HepG2 (cell line): ENCODE data around the gene SLC44A4. TPM values are rescaled to one million over a fixed set of nuclear protein-coding genes. Genes with fewer than 3 reads are reported as not detected.
A peak's percentile ranks its signal among the peaks of the same experiment; 100 is the strongest.

ENCODE experiments used
- ARHGAP35 ChIP-seq: sonication (generic); formaldehyde crosslinking; IDR thresholded peaks from 2 replicates; pipeline ENCODE4 v1.9.0; 2022; ENCODE audit warnings: mild to moderate bottlenecking, inconsistent platforms, moderate library complexity, missing genetic modification reagents, borderline replicate concordance
- ATF7-NPFF ChIP-seq: sonication (generic); formaldehyde crosslinking; IDR thresholded peaks from 2 replicates; pipeline ENCODE4 v1.8.1; 2023; ENCODE audit warnings: mild to moderate bottlenecking, low read depth, missing genetic modification reagents, moderate library complexity
- BHLHE40 ChIP-seq: IDR thresholded peaks from 2 replicates; pipeline ENCODE4 v1.6.1; 2011; ENCODE audit warnings: low read length, improper control_type of control experiment
- BRD4 ChIP-seq: sonication (generic); formaldehyde crosslinking; IDR thresholded peaks from 2 replicates; pipeline ENCODE4 v1.4.0; 2020; ENCODE audit warnings: missing genetic modification reagents
- E2F5 ChIP-seq: sonication (generic); formaldehyde crosslinking; conservative IDR thresholded peaks from 2 replicates; pipeline ENCODE4 v1.4.0; 2020; ENCODE audit warnings: missing genetic modification reagents
- GFI1 ChIP-seq: sonication (generic); formaldehyde crosslinking; IDR thresholded peaks from 2 replicates; pipeline ENCODE4 v1.5.0; 2020; ENCODE audit warnings: missing genetic modification reagents, mild to moderate bottlenecking, borderline replicate concordance
- HDAC2 ChIP-seq: sonication (generic); formaldehyde crosslinking; IDR thresholded peaks from 2 replicates; pipeline ENCODE4 v1.4.0; 2020; ENCODE audit warnings: missing genetic modification reagents
- HNF4A ChIP-seq: sonication (generic); formaldehyde crosslinking; IDR thresholded peaks from 2 replicates; pipeline ENCODE4 v1.4.0; 2020; ENCODE audit warnings: missing genetic modification reagents
- MAZ ChIP-seq, 2 experiments: sonication (generic) in 1 of 2; formaldehyde crosslinking in 1 of 2; IDR thresholded peaks; 2 replicates each; pipeline versions ENCODE4 v1.5.0 to v1.6.1; 2012 to 2020; ENCODE audit warnings: low read depth in 2 of 2, mild to moderate bottlenecking in 2 of 2, borderline replicate concordance in 1 of 2, improper control_type of control experiment in 1 of 2, low read length in 1 of 2, missing genetic modification reagents in 1 of 2, moderate library complexity in 1 of 2
- MBNL3 ChIP-seq: fragments of 250-450 bp; sonication (Bioruptor Pico); conservative IDR thresholded peaks from 2 replicates; pipeline ENCODE4 v1.8.0; 2022; ENCODE audit warnings: mild to moderate bottlenecking, inconsistent platforms
- MIER2 ChIP-seq: IDR thresholded peaks from 2 replicates; pipeline ENCODE4 v1.6.1; 2016; ENCODE audit warnings: missing biosample characterization, missing genetic modification reagents
- MTERF4 ChIP-seq: sonication (generic); formaldehyde crosslinking; IDR thresholded peaks from 2 replicates; pipeline ENCODE4 v1.8.0; 2023; ENCODE audit warnings: mild to moderate bottlenecking, missing genetic modification reagents
- NFYB ChIP-seq: sonication (generic); formaldehyde crosslinking; IDR thresholded peaks from 2 replicates; pipeline ENCODE4 v1.4.0; 2020; ENCODE audit warnings: missing genetic modification reagents
- PHF21A ChIP-seq: sonication (generic); formaldehyde crosslinking; IDR thresholded peaks from 2 replicates; pipeline ENCODE4 v1.5.0; 2020; ENCODE audit warnings: mild to moderate bottlenecking, missing genetic modification reagents
- PHF5A ChIP-seq: IDR thresholded peaks from one replicate; pipeline ENCODE4 v1.6.1; 2018; ENCODE audit warnings: low read depth, missing genetic modification reagents; ENCODE audit not compliant: unreplicated experiment
- TIGD3 ChIP-seq: sonication (generic); formaldehyde crosslinking; IDR thresholded peaks from 2 replicates; pipeline ENCODE4 v1.5.1; 2020; ENCODE audit warnings: mild to moderate bottlenecking, missing genetic modification reagents, borderline replicate concordance
- ZBTB21 ChIP-seq: sonication (generic); formaldehyde crosslinking; IDR thresholded peaks from 2 replicates; pipeline ENCODE4 v1.4.0; 2020; ENCODE audit warnings: missing genetic modification reagents
- ZNF317 ChIP-seq: sonication (generic); formaldehyde crosslinking; IDR thresholded peaks from 2 replicates; pipeline ENCODE4 v1.5.0; 2020; ENCODE audit warnings: mild to moderate bottlenecking, missing genetic modification reagents
- ZNF383 ChIP-seq: sonication (generic); formaldehyde crosslinking; IDR thresholded peaks from 2 replicates; pipeline ENCODE4 v1.4.0; 2020; ENCODE audit warnings: missing genetic modification reagents, mild to moderate bottlenecking, borderline replicate concordance
- polyA plus RNA-seq, 8 experiments: library from polyadenylated mRNA; depleted of rRNA in 3 of 8; stranded (reverse) in 7 of 8; unstranded in 1 of 8; fragments of >200 nt; fragmentation: Illumina TruSeq in 4 of 8; extraction: Trizol in 4 of 8; gene quantifications; 2 replicates each; pipeline versions ENCODE4 v1.2.1 to v1.2.3, GENCODE V29; 2011 to 2016; ENCODE audit warnings: low read depth in 4 of 8, missing spikeins in 1 of 8, mixed read lengths in 1 of 8; ENCODE audit not compliant: insufficient read depth in 1 of 8
- total RNA-seq, 5 experiments: library from RNA; depleted of rRNA; stranded (reverse); fragments of >200 nt; fragmentation: Illumina TruSeq; extraction: Trizol; gene quantifications; 2 replicates each; pipeline ENCODE4 v1.2.3, GENCODE V29; 2016; ENCODE audit warnings: low read depth in 1 of 5
- TF ChIP-seq, protein P1 (sequence below): sonication (generic); formaldehyde crosslinking; IDR thresholded peaks from 2 replicates; pipeline ENCODE4 v1.4.0; 2020; ENCODE audit warnings: missing genetic modification reagents

Gene SLC44A4
- total and polyA plus RNA-seq, 2 of the 13 experiments (the other 11 are each of a cell fraction or from before 2014, with no cell fraction given): 3.5 to 5.9 TPM

DNA sequence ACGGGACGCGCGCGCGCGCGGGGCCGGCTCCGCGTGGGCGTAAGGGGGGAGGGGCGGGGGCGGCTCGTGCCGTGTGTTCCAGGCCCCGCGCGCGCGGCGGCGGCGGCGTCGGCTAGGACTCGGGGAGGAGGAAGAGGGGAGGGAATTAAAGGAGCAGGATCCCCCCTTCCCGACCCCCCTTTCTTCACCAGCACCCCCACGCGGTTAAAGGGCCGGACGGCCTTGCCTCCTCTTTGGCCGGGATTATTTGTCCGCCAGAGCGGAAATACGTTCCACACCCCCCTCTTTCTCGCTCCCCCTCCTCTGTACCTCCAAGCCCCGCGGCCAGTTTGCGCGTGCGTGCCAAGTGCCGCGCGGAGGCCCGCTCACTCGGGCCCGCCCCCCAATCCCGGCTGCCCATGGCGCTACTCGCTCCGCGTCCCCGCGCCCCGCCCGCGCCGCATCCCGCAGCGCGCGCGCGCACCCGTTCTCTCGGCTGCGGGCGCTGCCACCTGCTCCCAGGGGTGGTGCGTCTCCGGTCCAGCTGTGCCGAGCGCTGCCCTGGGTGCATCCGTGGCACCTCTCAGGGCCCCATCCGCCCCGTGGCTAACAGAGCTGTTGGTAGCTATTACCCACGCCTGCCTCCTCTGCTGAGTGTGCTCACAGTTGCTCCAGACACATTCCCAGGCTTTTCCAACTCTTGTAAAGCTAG lies 23.3 kb upstream of the SLC44A4 start, which contains the start of gene ZBTB12 (continued):
- TF ChIP-seq BRD4 (no peak), E2F5 (CRISPR knock-in tag) (no peak), HNF4A (CRISPR knock-in tag) (no peak), ARHGAP35 (CRISPR knock-in tag) (no peak), ZBTB21 (CRISPR knock-in tag) (no peak), HDAC2 (no peak; the same call in 1 of the 2 replicates), ZNF317 (CRISPR knock-in tag) (no peak), PHF21A (CRISPR knock-in tag) (peak; percentile 74; the same call in 1 of the 2 replicates), GFI1 (CRISPR knock-in tag) (no peak), MAZ (IDR thresholded peaks at IDR 0.05; ENCODE audit: borderline replicate concordance, low read depth, low read length) (peak; percentile 96), MAZ (CRISPR knock-in tag; IDR thresholded peaks at IDR 0.05; ENCODE audit: low read depth) (peak; percentile 98), MTERF4 (CRISPR knock-in tag) (peak; percentile 52), TIGD3 (CRISPR knock-in tag) (no peak), MBNL3 (CRISPR knock-in tag) (no peak), NFYB (CRISPR knock-in tag) (no peak), ATF7-NPFF (CRISPR knock-in tag) (peak; percentile 45; the same call in 1 of the 2 replicates), MIER2 (no peak), PHF5A (CRISPR knock-in tag) (no peak), BHLHE40 (no peak), ZNF383 (CRISPR knock-in tag) (no peak)
- TF ChIP-seq, protein P1, sequence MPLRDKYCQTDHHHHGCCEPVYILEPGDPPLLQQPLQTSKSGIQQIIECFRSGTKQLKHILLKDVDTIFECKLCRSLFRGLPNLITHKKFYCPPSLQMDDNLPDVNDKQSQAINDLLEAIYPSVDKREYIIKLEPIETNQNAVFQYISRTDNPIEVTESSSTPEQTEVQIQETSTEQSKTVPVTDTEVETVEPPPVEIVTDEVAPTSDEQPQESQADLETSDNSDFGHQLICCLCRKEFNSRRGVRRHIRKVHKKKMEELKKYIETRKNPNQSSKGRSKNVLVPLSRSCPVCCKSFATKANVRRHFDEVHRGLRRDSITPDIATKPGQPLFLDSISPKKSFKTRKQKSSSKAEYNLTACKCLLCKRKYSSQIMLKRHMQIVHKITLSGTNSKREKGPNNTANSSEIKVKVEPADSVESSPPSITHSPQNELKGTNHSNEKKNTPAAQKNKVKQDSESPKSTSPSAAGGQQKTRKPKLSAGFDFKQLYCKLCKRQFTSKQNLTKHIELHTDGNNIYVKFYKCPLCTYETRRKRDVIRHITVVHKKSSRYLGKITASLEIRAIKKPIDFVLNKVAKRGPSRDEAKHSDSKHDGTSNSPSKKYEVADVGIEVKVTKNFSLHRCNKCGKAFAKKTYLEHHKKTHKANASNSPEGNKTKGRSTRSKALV (CRISPR knock-in tag): no peak
